ENCODE data around the gene CREB5.

DNA sequence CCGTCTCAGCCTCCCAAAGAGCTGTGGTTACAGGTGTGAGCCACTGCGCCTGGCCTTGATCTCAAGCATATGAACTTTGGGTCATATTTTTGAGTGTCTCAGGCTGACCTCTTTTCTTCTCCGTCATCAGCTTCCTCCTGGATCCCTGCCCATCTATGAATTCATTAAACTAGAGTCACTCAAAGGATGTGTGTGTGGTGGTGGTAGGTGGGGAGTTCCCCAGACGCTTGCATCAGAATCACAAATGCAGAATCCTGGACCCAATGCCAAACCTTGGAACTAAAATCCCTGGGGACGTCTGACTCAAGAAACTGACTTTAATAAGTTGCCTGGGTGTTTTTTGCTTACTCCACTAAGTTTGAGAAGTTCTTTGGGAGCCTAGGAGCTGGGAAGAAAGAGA lies 6.7 kb upstream of the CREB5 start:
- no peak for TF ChIP-seq POLR2A (IDR thresholded peaks at IDR 0.05)
- TF ChIP-seq, protein P1, sequence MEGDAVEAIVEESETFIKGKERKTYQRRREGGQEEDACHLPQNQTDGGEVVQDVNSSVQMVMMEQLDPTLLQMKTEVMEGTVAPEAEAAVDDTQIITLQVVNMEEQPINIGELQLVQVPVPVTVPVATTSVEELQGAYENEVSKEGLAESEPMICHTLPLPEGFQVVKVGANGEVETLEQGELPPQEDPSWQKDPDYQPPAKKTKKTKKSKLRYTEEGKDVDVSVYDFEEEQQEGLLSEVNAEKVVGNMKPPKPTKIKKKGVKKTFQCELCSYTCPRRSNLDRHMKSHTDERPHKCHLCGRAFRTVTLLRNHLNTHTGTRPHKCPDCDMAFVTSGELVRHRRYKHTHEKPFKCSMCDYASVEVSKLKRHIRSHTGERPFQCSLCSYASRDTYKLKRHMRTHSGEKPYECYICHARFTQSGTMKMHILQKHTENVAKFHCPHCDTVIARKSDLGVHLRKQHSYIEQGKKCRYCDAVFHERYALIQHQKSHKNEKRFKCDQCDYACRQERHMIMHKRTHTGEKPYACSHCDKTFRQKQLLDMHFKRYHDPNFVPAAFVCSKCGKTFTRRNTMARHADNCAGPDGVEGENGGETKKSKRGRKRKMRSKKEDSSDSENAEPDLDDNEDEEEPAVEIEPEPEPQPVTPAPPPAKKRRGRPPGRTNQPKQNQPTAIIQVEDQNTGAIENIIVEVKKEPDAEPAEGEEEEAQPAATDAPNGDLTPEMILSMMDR (IDR thresholded peaks at IDR 0.05), result no peak
- TF ChIP-seq EP300 (IDR thresholded peaks at IDR 0.05), result no peak

Measured in ovary (tissue), 3 donors.